HEK293T (cell line): ENCODE results near the gene GTF2H4.
"Not testable (repeated sequence)": the region's sequence is repeated elsewhere in the genome, so short reads cannot be mapped to it uniquely, and the experiment has no call there.

Experiments used
- CTCF ChIA-PET: fragments of 350-600 bp; formaldehyde crosslinking; extraction: SDS; loops from one replicate; lab custom pipeline; 2021; ENCODE audit warnings: antibody characterized with exemption, inconsistent platforms; lab: Yijun Ruan, JAX
- POLR2A ChIA-PET: fragments of 350-600 bp; formaldehyde crosslinking; extraction: SDS; loops from one replicate; lab custom pipeline; 2020; ENCODE audit warnings: antibody characterized with exemption, inconsistent platforms; lab: Yijun Ruan, JAX
- DNase-seq: peaks from one replicate; pipeline ENCODE4 v3.0.0; 2012; ENCODE audit warnings: mixed read lengths; ENCODE audit errors: extremely low spot score
- ARNT ChIP-seq: fragments of 450-650 bp; IDR thresholded peaks from 2 replicates; pipeline ENCODE4 v1.6.1; 2017; ENCODE audit warnings: mild to moderate bottlenecking
- BHLHE40 ChIP-seq: fragments of 450-650 bp; IDR thresholded peaks from 2 replicates; pipeline ENCODE4 v1.6.1; 2016; ENCODE audit warnings: mild to moderate bottlenecking, moderate library complexity, borderline replicate concordance
- CTBP1 ChIP-seq: fragments of 450-650 bp; IDR thresholded peaks from 2 replicates; pipeline ENCODE4 v1.6.1; 2016; ENCODE audit warnings: borderline replicate concordance
- ELF4 ChIP-seq: fragments of 450-650 bp; IDR thresholded peaks from 2 replicates; pipeline ENCODE4 v1.6.1; 2017; ENCODE audit warnings: antibody characterized with exemption
- FOXA1 ChIP-seq: fragments of 450-650 bp; IDR thresholded peaks from 2 replicates; pipeline ENCODE4 v1.6.1; 2016; ENCODE audit warnings: mild to moderate bottlenecking
- FOXK2 ChIP-seq: fragments of 450-650 bp; IDR thresholded peaks from 2 replicates; pipeline ENCODE4 v1.6.1; 2016; ENCODE audit warnings: mild to moderate bottlenecking
- FOXM1 ChIP-seq: fragments of 450-650 bp; IDR thresholded peaks from 2 replicates; pipeline ENCODE4 v1.6.1; 2017; ENCODE audit warnings: mild to moderate bottlenecking, borderline replicate concordance
- HDGF ChIP-seq: fragments of 450-650 bp; IDR thresholded peaks from 2 replicates; pipeline ENCODE4 v1.6.1; 2017; ENCODE audit warnings: antibody characterized with exemption, borderline replicate concordance
- L3MBTL2 ChIP-seq: fragments of 450-650 bp; conservative IDR thresholded peaks from 2 replicates; pipeline ENCODE4 v1.6.1; 2016; ENCODE audit warnings: mild to moderate bottlenecking
- LEF1 ChIP-seq: fragments of 450-650 bp; IDR thresholded peaks from 2 replicates; pipeline ENCODE4 v1.6.1; 2017; ENCODE audit warnings: mild to moderate bottlenecking, borderline replicate concordance
- NFRKB ChIP-seq: fragments of 450-650 bp; IDR thresholded peaks from 2 replicates; pipeline ENCODE4 v1.6.1; 2016; ENCODE audit warnings: mild to moderate bottlenecking, moderate library complexity
- PKNOX1 ChIP-seq: fragments of 450-650 bp; IDR thresholded peaks from 2 replicates; pipeline ENCODE4 v1.6.1; 2016
- SP1 ChIP-seq: fragments of 450-650 bp; IDR thresholded peaks from 2 replicates; pipeline ENCODE4 v1.6.1; 2017
- SUZ12 ChIP-seq: fragments of 450-650 bp; IDR thresholded peaks from 2 replicates; pipeline ENCODE4 v1.6.1; 2016; ENCODE audit warnings: mild to moderate bottlenecking
- TARDBP ChIP-seq: fragments of 450-650 bp; IDR thresholded peaks from 2 replicates; pipeline ENCODE4 v1.6.1; 2016
- ZNF384 ChIP-seq: fragments of 450-650 bp; IDR thresholded peaks from 2 replicates; pipeline ENCODE4 v1.6.1; 2016

Gene GTF2H4

GRCh38 chr6:30900863-30901417, 7.1 kb upstream of the GTF2H4 start:
- TF ChIP-seq ELF4 (no peak), LEF1 (no peak), SUZ12 (no peak), SP1 (no peak), ARNT (no peak), L3MBTL2 (no peak), FOXM1 (no peak), TARDBP (no peak), HDGF (no peak), CTBP1 (no peak), BHLHE40 (no peak), FOXA1 (no peak), PKNOX1 (no peak), FOXK2 (no peak), ZNF384 (no peak), NFRKB (no peak)
- CTCF ChIA-PET: no interaction called here
- POLR2A ChIA-PET: no interaction called here
- DNase-seq: no peak

GRCh38 chr6:30901436-30901835, 6.6 kb upstream of the GTF2H4 start:
- ChIA-PET CTCF (no interaction called here), POLR2A (interaction anchor here (0.6 kb wide), 1 partner anchor 55 kb away, joined by 3 read pairs; no protein-coding TSS in a partner anchor)
- no peak for DNase-seq
- TF ChIP-seq BHLHE40 (no peak), FOXM1 (no peak), ARNT (no peak), TARDBP (no peak), LEF1 (no peak), HDGF (no peak), ZNF384 (no peak), SP1 (no peak), L3MBTL2 (no peak), SUZ12 (no peak), NFRKB (no peak), PKNOX1 (no peak)

- CTCF ChIA-PET, POLR2A ChIA-PET, DNase-seq: not testable (repeated sequence)
Observed at GRCh38 chr6:30902196-30902595, 5.8 kb upstream of the GTF2H4 start.

- ChIA-PET POLR2A (no interaction called here), CTCF (no interaction called here)
- no peak for DNase-seq
- TF ChIP-seq TARDBP: no peak
- no peak for TF ChIP-seq L3MBTL2
- TF ChIP-seq FOXK2: no peak
- no peak for TF ChIP-seq ELF4
- no peak for TF ChIP-seq SP1
Observed at GRCh38 chr6:30902709-30903108, 5.3 kb upstream of the GTF2H4 start.

- ChIA-PET POLR2A (interaction anchor here (1.1 to 1.9 kb wide), 2 partner anchors 11 to 19 kb away, joined by 4 to 6 read pairs; partner anchors contain the start of genes DDR1 and VARS2), CTCF (no interaction called here)
- TF ChIP-seq FOXM1 (no peak), ZNF384 (no peak), FOXA1 (no peak), LEF1 (no peak), FOXK2 (no peak), SP1 (no peak), PKNOX1 (no peak), CTBP1 (no peak), ELF4 (no peak), BHLHE40 (no peak), SUZ12 (no peak), NFRKB (no peak), L3MBTL2 (no peak), ARNT (no peak), HDGF (no peak), TARDBP (no peak)
- no peak for DNase-seq
Observed at GRCh38 chr6:30903236-30903635, 4.8 kb upstream of the GTF2H4 start.

GRCh38 chr6:30907290-30907757, 683 bp upstream of the GTF2H4 start:
- POLR2A ChIA-PET: interaction anchor here (0.6 to 1.5 kb wide), 9 partner anchors 9 to 177 kb away, joined by 3 to 9 read pairs (median 4); partner anchors contain the start of gene DDR1
- not testable (repeated sequence) for DNase-seq
- CTCF ChIA-PET: interaction anchor here (0.6 kb wide), 1 partner anchor 110 kb away, joined by 3 read pairs; no protein-coding TSS in a partner anchor

GRCh38 chr6:30908700-30909099, 693 bp downstream of the GTF2H4 start:
- ChIA-PET POLR2A (no interaction called here), CTCF (no interaction called here)
- TF ChIP-seq FOXM1 (no peak), BHLHE40 (no peak), SUZ12 (no peak), LEF1 (no peak), NFRKB (no peak), ARNT (no peak), ELF4 (no peak), CTBP1 (no peak), HDGF (no peak), FOXA1 (no peak), SP1 (no peak), TARDBP (no peak), FOXK2 (no peak), PKNOX1 (no peak)
- no peak for DNase-seq

GRCh38 chr6:30910473-30910872, 2.5 kb downstream of the GTF2H4 start:
- POLR2A ChIA-PET, CTCF ChIA-PET: not testable (repeated sequence)

More at GRCh38 chr6:30910473-30910872, 2.5 kb downstream of the GTF2H4 start:
- not testable (repeated sequence) for DNase-seq
